Mononuclear cell (primary cell): Measurements from ENCODE around the gene TECPR1. TPM values are rescaled to one million over a fixed set of nuclear protein-coding genes. Genes with fewer than 3 reads are reported as not detected.
A peak's percentile ranks its signal among the peaks of the same experiment; 100 is the strongest.

Experiments used
- H3K27me3 ChIP-seq: 2 replicates; pipeline ENCODE4 v1.6.0; 2011; ENCODE audit warnings: low read length, control low read depth; ENCODE audit not compliant: insufficient read depth
- H3K4me1 ChIP-seq: 2 replicates; pipeline ENCODE4 v1.5.1; 2011; ENCODE audit warnings: mild to moderate bottlenecking, low read length, control low read depth; ENCODE audit not compliant: insufficient read depth
- H3K4me3 ChIP-seq: 2 replicates; pipeline ENCODE4 v1.5.1; 2011; ENCODE audit warnings: mild to moderate bottlenecking, low read length, moderate library complexity
- H3K9me3 ChIP-seq: 2 replicates; pipeline ENCODE4 v1.5.1; 2011; ENCODE audit warnings: low read depth, mild to moderate bottlenecking, control low read depth, low read length
- total RNA-seq: library from RNA; depleted of rRNA; stranded (reverse); fragments of >200 nt; gene quantifications from one replicate; pipeline ENCODE4 v1.2.3, GENCODE V29; 2012

Gene TECPR1
- total RNA-seq, 1 donor, result 29.8 TPM

DNA sequence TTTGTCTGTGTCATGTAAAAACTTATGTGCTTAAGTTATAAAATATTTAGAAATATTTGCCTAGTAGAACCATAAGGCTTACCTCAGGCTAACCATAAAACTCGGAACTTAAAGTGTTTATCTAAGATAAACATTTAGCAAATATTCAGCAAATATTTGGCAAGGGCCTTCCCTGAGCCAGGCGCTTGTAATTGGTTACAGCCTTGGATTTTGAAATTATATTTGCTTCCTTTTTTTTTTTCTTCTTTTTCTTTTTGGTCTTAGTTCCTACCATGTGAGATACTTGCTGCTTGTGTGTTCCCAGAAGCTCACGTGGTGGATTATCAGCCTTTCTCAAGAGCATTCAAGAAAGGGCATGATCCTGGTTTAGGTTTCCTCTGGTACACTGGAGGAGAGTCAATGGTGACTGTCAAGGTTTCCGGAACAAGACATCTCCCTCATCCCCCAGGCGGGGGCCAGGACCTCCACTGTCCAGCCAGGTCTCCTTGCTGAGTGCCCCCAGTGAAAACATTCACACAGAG, 24.3 kb upstream of the TECPR1 start:
- no peaks in the 10 kb centered on the region for H3K9me3 ChIP-seq
- peaks cover 44% of the 10 kb centered on the region for H3K4me1 ChIP-seq
- H3K27me3 ChIP-seq, result no peaks in the 10 kb centered on the region
- no peak overlapping the region for H3K4me3 ChIP-seq

DNA sequence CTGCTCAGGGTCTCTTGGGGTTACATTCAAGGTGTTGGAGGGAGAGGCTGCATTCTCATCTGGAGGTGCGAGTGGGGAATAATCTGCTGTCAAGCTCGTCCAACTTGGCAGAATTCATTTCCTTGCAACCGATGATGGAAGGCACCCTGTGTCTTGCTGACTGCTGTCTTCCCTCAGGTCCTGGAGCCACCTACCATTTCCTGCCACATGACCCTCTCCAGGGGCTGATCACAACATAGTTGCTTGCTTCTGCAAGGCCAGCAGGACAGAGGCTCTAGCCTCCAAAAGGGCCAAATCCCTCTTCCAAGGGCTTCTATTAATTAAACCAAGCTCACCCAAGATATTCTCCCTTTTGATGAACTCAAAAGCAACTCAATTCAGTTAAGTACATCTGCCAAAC, 15.3 kb upstream of the TECPR1 start:
- no peaks in the 10 kb centered on the region for H3K4me1 ChIP-seq
- H3K4me3 ChIP-seq, result no peak overlapping the region
- no peaks in the 10 kb centered on the region for H3K9me3 ChIP-seq
- no peaks in the 10 kb centered on the region for H3K27me3 ChIP-seq

DNA sequence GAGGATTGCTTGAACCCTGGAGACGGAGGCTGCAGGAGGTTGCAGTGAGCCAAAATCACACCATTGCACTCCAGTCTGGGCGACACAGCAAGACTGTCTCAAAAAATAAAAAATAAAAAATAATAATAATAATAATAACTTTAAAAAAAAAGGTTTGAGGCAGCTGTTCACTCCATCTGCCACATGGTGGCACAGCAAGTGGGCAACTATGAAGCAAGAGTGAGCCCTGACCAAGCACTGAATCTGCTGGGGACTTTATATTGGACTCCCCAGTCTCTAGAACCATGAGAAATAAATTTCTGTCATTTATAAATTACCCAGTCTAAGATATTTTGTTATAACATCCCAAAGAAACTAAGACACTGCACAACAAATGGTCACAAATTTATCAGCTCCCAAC, 14.8 kb upstream of the TECPR1 start:
- no peaks in the 10 kb centered on the region for H3K27me3 ChIP-seq
- no peaks in the 10 kb centered on the region for H3K9me3 ChIP-seq
- no peaks in the 10 kb centered on the region for H3K4me1 ChIP-seq
- no peak overlapping the region for H3K4me3 ChIP-seq

DNA sequence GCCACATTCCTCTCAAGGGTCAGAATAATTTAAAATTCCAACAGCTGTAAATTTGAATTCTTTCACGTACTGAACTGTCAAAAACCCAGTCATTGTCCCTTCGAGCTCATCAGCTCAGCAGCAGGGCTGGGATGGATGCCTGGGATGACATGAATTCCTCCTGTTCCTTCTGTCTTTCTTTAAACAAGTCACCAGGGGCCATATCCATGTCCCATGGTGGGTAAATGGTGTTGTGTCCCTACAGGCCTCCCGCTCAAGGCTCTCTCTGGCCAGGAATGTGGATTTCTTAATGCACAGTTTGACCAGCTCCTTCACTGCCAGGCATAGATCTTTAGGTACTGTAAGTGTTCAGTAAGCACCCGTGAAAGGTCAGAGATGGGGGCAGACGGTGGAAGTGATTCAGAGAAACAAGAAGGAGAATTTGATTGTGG, 13.8 kb upstream of the TECPR1 start:
- no peaks in the 10 kb centered on the region for H3K9me3 ChIP-seq

DNA sequence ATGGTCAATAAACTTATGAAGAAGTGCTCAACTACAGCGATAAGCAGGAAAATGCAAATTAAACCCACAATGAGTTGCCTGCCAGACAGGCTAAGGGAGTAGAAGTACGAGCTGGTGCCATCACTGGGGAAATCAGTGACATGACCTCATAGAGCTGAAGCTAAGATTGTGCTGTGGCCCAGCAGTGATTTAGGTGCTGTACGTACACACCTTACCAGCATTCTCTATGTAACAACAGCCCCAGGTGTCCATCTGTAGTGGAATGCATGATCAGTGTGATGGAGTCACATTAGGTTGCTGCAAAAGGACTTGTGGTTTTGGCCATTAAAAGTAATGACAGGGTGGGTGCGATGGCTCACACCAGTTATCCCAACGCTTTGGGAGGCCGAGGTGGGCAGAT, 5.7 kb upstream of the TECPR1 start:
- Histone ChIP-seq H3K27me3 (no peaks in the 10 kb centered on the region), H3K9me3 (no peaks in the 10 kb centered on the region), H3K4me3 (no peak overlapping the region), H3K4me1 (peaks cover 13% of the 10 kb centered on the region)

More for the DNA sequence above, 13.8 kb upstream of the TECPR1 start:
- Histone ChIP-seq H3K4me1 (no peaks in the 10 kb centered on the region), H3K4me3 (no peak overlapping the region), H3K27me3 (no peaks in the 10 kb centered on the region)

DNA sequence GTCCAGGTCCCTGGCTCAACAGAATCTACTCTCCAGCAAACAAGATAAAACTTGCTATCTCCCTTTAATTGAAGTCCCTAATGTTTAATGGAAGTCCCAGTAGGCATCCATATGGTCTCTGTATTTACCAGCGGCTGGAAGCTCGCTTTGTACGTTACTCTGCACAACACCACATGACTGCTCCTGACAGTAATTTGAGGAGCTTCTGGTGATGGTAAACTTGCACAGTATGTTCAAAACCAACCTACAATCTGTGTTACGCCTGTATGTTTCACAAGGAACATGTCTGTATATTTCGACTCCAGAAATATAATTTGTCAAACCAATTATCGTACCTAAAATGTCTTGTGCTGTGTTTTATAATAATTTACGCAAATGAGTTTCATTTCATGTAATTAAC, 4.4 kb upstream of the TECPR1 start:
- no peaks in the 10 kb centered on the region for H3K9me3 ChIP-seq
- H3K4me3 ChIP-seq, result no peak overlapping the region
- no peaks in the 10 kb centered on the region for H3K27me3 ChIP-seq
- peaks cover 20% of the 10 kb centered on the region for H3K4me1 ChIP-seq

DNA sequence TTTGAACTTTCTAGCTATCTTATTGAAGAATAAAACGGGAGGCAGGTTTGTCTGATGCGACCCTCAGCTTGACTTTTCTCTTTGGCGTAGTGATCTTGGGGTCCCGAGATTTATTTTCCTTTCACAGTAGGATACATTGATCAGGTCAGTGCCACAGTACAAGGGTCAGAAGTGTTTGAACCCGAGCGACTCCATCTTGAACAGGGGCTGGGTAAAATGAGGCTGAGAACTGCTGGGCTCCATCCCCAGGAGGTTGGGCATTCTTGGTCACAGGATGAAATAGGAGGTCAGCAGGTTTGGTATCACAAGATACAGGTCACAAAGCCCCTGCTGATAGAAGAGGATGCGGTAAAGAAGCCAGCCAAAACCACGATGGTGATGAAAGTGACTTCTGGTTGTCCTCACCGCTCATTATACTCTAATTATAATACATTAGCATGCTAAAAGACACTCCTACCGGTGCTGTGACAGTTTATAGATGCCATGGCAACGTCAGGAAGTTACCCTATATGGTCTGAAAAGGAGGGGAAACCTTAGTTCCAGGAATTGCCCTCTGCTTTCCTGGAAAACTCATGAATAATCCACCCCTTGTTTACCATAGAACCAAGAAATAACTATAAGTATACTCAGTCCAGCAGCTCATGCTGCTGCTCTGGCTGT, 3.0 kb upstream of the TECPR1 start:
- H3K4me3 ChIP-seq, result no peak overlapping the region
- no peaks in the 10 kb centered on the region for H3K27me3 ChIP-seq
- H3K9me3 ChIP-seq, result no peaks in the 10 kb centered on the region
- H3K4me1 ChIP-seq, result peaks cover 34% of the 10 kb centered on the region

DNA sequence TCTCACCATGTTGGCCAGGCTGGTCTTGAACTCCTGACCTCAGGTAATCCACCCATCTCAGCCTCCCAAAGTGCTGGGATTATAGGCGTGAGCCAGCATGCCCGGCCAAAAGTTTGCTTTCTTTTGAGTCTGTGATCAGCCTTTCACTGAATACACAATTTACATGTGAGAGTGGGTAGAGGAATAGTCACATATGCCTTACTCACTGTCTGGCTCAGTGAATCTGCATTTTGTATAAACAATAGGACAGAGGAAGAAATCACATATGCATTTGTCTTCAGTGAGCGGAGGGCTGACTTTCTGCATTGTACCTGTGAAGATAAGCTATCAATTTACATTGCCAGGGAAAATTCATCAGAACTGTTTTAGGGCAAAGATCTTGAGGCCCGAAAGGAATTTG, 2.5 kb upstream of the TECPR1 start:
- Histone ChIP-seq H3K9me3 (no peaks in the 10 kb centered on the region), H3K4me3 (no peak overlapping the region), H3K4me1 (peaks cover 39% of the 10 kb centered on the region), H3K27me3 (no peaks in the 10 kb centered on the region)

DNA sequence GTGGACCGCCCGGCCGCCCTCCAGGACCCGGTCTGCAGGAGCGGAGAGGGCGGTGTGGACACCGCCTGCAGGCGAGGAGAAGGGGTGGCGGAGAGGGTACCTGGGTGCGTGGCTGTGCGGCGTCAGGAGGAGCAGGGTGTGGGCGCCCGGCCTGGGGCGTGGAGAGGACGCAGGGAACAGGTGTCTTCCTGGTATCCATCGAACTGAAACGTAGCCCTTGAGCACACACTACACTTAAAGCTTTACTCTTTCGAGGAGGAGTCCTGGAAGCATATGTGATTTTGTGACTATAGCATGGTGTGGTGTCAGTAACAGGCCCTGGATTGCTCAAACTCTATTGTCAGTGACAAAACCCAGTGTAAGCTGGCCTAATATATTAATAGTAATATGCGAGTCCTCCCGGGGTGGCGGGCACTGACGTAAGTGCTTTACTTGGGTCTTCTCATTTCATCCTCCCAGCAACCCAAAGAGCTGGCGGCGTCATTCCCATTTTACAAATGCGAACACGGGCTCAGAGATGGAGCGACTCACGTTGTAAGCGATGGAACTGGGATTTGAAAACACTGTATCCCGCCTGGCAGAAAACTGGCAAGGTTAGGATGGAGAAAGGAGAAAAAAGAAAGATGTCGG, 508 bp upstream of the TECPR1 start:
- no peaks in the 10 kb centered on the region for H3K27me3 ChIP-seq
- H3K4me1 ChIP-seq, result peaks cover 59% of the 10 kb centered on the region
- peak overlapping the region; percentile 78 for H3K4me3 ChIP-seq
- H3K9me3 ChIP-seq, result no peaks in the 10 kb centered on the region

DNA sequence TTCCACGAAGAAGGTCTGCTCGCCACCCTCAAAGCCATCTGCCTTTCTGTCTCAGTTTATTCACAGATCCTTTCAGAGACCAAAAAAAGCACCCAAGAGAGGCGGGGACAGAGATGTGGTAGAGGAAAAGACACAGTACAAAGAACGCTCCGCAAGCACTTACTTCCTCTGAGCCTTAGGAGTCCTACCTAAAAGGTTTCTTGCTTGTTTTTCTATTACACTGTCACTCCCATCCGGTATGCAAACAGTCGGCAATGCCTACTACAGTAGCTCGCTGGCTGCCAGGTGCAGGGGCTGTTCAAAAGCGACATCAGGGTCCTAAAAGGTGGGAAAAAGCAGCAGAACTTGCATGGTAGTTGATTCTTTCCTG, 816 bp downstream of the TECPR1 start:
- Histone ChIP-seq H3K9me3 (no peaks in the 10 kb centered on the region), H3K4me3 (peak overlapping the region; percentile 78), H3K27me3 (no peaks in the 10 kb centered on the region), H3K4me1 (peaks cover 67% of the 10 kb centered on the region)

DNA sequence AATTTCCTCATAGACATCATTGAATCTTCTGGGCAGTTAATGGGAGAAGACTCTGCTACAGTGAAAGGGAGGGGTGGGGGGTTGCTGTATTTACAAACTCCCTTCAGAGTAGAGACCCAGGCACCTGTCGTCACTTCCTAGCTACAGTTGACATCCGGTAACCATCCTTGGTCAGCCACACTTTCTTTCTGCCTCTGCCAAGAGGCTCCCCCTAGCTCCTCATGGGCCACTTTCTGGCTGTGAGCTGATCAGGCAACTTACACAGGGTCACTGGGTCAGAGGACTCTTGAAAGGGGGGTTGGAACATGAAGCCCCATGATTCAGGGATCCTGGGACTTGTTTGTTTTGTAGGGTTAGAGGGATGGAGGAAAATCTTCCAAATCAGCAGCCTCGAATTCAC, 1.2 kb downstream of the TECPR1 start:
- H3K4me1 ChIP-seq, result peaks cover 72% of the 10 kb centered on the region
- H3K9me3 ChIP-seq, result no peaks in the 10 kb centered on the region
- no peaks in the 10 kb centered on the region for H3K27me3 ChIP-seq
- peak overlapping the region; percentile 78 for H3K4me3 ChIP-seq

DNA sequence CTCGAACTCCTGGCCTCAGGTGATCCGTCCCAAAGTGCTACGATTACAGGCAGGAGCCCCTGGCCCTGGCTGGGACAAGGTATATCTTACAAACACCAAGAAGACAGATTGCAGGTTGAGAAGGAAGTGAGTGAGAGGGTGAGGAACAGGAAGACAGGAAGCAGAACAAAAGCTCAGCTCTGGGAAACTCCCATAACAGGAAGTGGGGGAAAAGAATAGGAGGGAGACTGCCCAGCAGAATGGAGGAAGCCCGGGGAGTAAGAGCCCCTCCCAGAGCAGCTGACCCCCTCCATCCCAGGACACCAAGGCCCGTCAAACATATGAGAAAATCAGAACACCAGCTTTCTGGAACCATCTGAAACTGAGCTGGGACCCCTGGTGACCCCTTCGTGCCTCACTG, 2.9 kb downstream of the TECPR1 start:
- no peak overlapping the region for H3K4me3 ChIP-seq
- peaks cover 75% of the 10 kb centered on the region for H3K4me1 ChIP-seq

DNA sequence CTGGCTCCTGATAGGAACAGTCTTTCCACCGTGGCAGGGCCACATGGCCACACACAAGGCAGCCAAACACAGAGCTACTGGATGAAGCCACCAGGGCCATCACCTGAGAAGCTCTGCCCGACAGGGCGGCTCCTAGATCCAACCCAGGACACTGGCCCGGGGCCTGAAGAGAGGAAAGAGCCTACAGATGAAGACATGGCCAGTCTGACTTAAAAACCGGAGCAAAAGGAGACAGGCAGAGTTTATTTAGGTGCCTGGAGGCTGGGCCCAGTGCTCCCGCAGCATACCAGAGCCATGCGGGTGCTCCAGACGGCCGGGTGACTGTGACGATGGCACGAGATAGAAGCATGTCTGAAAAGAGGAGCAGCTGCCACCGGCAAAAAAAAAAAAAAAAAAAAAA, 3.9 kb downstream of the TECPR1 start:
- H3K4me1 ChIP-seq, result peaks cover 71% of the 10 kb centered on the region
- H3K4me3 ChIP-seq, result no peak overlapping the region
- H3K27me3 ChIP-seq, result no peaks in the 10 kb centered on the region
- H3K9me3 ChIP-seq, result no peaks in the 10 kb centered on the region

More for the DNA sequence above, 2.9 kb downstream of the TECPR1 start:
- no peaks in the 10 kb centered on the region for H3K9me3 ChIP-seq
- H3K27me3 ChIP-seq, result no peaks in the 10 kb centered on the region

DNA sequence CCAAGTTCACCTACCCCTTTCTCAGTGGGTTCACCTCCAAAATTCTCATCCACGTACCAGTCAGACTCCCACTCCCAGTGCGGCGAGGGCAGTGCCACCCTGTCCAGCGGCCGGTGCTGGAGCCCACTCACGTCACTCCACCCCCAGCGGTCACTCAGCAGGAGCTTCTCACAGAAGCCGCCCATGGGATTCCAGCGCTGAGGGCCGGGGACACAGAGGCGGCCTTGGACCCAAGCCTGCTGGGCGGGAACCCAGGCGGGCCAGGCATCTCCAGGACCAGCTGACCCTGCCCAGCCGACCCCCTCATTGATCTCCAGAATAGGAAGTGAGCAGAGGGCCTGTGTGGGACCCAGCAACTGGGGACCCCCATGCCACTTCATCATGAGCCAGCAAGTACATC, 7.2 kb downstream of the TECPR1 start:
- Histone ChIP-seq H3K9me3 (no peaks in the 10 kb centered on the region), H3K27me3 (no peaks in the 10 kb centered on the region), H3K4me1 (peaks cover 44% of the 10 kb centered on the region), H3K4me3 (no peak overlapping the region)

DNA sequence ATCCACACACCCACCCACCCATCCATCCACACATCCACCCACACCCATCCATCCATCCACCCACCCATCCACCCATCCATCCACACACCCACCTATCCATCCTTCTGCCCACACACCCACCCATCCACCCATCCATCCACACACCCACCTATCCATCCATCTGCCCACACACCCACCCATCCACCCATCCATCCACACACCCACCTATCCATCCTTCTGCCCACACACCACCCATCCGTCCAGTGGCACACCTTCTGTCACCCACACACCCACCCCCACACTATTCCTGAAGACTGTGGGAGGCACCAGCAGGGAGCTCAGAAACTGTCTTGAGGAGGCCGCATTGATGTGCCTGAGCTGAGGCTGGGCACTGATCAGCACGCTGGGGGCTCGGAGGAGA, 9.1 kb downstream of the TECPR1 start:
- H3K4me3 ChIP-seq, result no peak overlapping the region
- peaks cover 24% of the 10 kb centered on the region for H3K4me1 ChIP-seq
- no peaks in the 10 kb centered on the region for H3K27me3 ChIP-seq
- no peaks in the 10 kb centered on the region for H3K9me3 ChIP-seq

DNA sequence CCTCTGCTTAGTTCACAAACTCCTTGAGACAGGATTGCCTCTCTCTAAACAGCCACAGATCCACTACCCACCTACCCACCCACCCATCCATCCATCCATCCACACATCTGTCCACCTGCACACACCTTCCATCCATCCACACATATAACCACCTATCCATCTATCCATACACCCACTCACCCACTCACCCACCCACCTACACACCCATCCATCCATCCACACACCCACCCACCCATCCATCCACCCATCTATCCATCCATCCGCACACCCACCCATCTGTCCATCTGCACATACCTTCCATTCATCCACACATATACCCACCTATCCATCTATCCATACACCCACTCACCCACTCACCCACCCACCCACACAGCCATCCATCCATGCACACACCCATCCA, 9.7 kb downstream of the TECPR1 start:
- Histone ChIP-seq H3K27me3 (no peaks in the 10 kb centered on the region), H3K4me3 (no peak overlapping the region), H3K9me3 (no peaks in the 10 kb centered on the region), H3K4me1 (peaks cover 18% of the 10 kb centered on the region)
